NCI-H82 treated with DMSO at 0.1 percent for 48 hours (cell line): Measurements from ENCODE around the gene VRK2.
"Not testable (repeated sequence)": the region's sequence is repeated elsewhere in the genome, so short reads cannot be mapped to it uniquely, and the experiment has no call there.

Experiments
- DNase-seq: peaks from one replicate; lab custom pipeline; 2025; ENCODE audit not compliant: unreplicated experiment; lab: John Stamatoyannopoulos, UW

The VRK2 gene

GRCh38 chr2:58106896-58107295 lies 60.3 kb downstream of the VRK2 start:
- DNase-seq, result no peak

GRCh38 chr2:58107803-58108710 lies 61.5 kb downstream of the VRK2 start:
- DNase-seq, result no peak

GRCh38 chr2:58109481-58109880 lies 62.9 kb downstream of the VRK2 start:
- DNase-seq, result no peak

- DNase-seq, result no peak
Observed at GRCh38 chr2:58110765-58111164, 64.2 kb downstream of the VRK2 start.

GRCh38 chr2:58113563-58113962 lies 67.0 kb downstream of the VRK2 start:
- not testable (repeated sequence) for DNase-seq

- DNase-seq, result no peak
Observed at GRCh38 chr2:58120626-58121229, 74.1 kb downstream of the VRK2 start.

- no peak for DNase-seq
Observed at GRCh38 chr2:58122040-58122439, 75.4 kb downstream of the VRK2 start.

- no peak for DNase-seq
Observed at GRCh38 chr2:58122540-58122939, 75.9 kb downstream of the VRK2 start.

GRCh38 chr2:58127111-58127510 lies 80.5 kb downstream of the VRK2 start:
- DNase-seq, result no peak

GRCh38 chr2:58130238-58130637 lies 83.6 kb downstream of the VRK2 start:
- no peak for DNase-seq

- no peak for DNase-seq
Observed at GRCh38 chr2:58131191-58132011, 84.8 kb downstream of the VRK2 start.

- DNase-seq, result no peak
Observed at GRCh38 chr2:58133395-58133794, 86.8 kb downstream of the VRK2 start.

GRCh38 chr2:58135861-58136260 lies 89.3 kb downstream of the VRK2 start:
- no peak for DNase-seq

GRCh38 chr2:58137221-58137620 lies 90.6 kb downstream of the VRK2 start:
- DNase-seq, result no peak

- DNase-seq, result no peak
Observed at GRCh38 chr2:58137856-58138255, 91.2 kb downstream of the VRK2 start.

GRCh38 chr2:58138396-58139030 lies 91.9 kb downstream of the VRK2 start:
- no peak for DNase-seq

GRCh38 chr2:58140508-58141072 lies 94.0 kb downstream of the VRK2 start:
- DNase-seq, result no peak

- not testable (repeated sequence) for DNase-seq
Observed at GRCh38 chr2:58145769-58146168, 99.2 kb downstream of the VRK2 start.

- DNase-seq, result no peak
Observed at GRCh38 chr2:58146707-58147106, 100.1 kb downstream of the VRK2 start.

- DNase-seq, result no peak
Observed at GRCh38 chr2:58155160-58155778, 108.7 kb downstream of the VRK2 start.
